HCT116 (cell line): ENCODE measurements around the gene CYP46A1. TPM values are rescaled to one million over a fixed set of nuclear protein-coding genes. Genes with fewer than 3 reads are reported as not detected.

Experiments used
- ATAC-seq: fragments of 200-7000 bp; cut with Tn5 transposase; 2 replicates; pipeline ENCODE4 v1.9.1; 2020; ENCODE audit warnings: mild to moderate bottlenecking, moderate library complexity
- BruUV-seq: library from RNA; stranded (reverse); fragments of 400-500 nt; replicated peaks from 2 replicates; lab custom pipeline; 2021; lab: Mats Ljungman, UMichigan
- CTCF ChIA-PET: fragments of 300-600 bp; sonication (Branson Sonifier 250); formaldehyde crosslinking; loops from one replicate; lab custom pipeline; 2021; ENCODE audit warnings: antibody characterized with exemption; lab: Charles Lee
- POLR2A ChIA-PET: fragments of 300-600, 350-600 bp; sonication (Branson Sonifier 250); formaldehyde crosslinking; loops from one replicate; lab custom pipeline; 2021; ENCODE audit warnings: antibody characterized with exemption; lab: Charles Lee
- RAD21 ChIA-PET, 2 experiments: fragments of 300-600 bp; sonication (Branson Sonifier 250); formaldehyde crosslinking; loops; one replicate each; lab custom pipeline; 2023; ENCODE audit warnings: low total read pairs in 2 of 2; ENCODE audit not compliant: uncharacterized antibody in 2 of 2, unreplicated experiment in 2 of 2, low non-redundant PET in 1 of 2; lab: Charles Lee
- DNase-seq: peaks from one replicate; pipeline ENCODE4 v3.0.0-alpha.2; 2010; ENCODE audit warnings: low read depth, low spot score
- H2AFZ ChIP-seq: fragments of 200-600 bp; shearing (Covaris generic), sonication (generic); 2 replicates; pipeline ENCODE4 v1.6.1; 2017; ENCODE audit warnings: low read depth, mixed run types, mixed read lengths, antibody characterized with exemption, low read length; ENCODE audit not compliant: poor library complexity, severe bottlenecking
- H3K27ac ChIP-seq: 2 replicates; pipeline ENCODE4 v1.5.1; 2012; ENCODE audit warnings: low read depth, low read length
- H3K27me3 ChIP-seq: fragments of 200-600 bp; sonication (generic); 2 replicates; pipeline ENCODE4 v1.6.1; 2016; ENCODE audit warnings: mixed run types, low read length, mixed read lengths; ENCODE audit not compliant: insufficient read depth
- H3K36me3 ChIP-seq, 2 experiments: fragments of 200-500 bp in 1 of 2; fragments of 200-600 bp in 1 of 2; sonication (Bioruptor generic) in 1 of 2; sonication (generic) in 1 of 2; 2 replicates each; pipeline versions ENCODE4 v1.5.1 to v1.6.1; 2014 to 2016; ENCODE audit warnings: low read length in 2 of 2, inconsistent platforms in 1 of 2, mixed read lengths in 1 of 2, mixed run types in 1 of 2; ENCODE audit not compliant: insufficient read depth in 2 of 2, control insufficient read depth in 1 of 2
- H3K4me1 ChIP-seq, 2 experiments: fragments of 200-600 bp in 1 of 2; sonication (generic) in 1 of 2; 2 replicates each; pipeline versions ENCODE4 v1.5.1 to v1.6.1; 2012 to 2017; ENCODE audit warnings: low read length in 2 of 2, inconsistent platforms in 1 of 2, mild to moderate bottlenecking in 1 of 2, mixed read lengths in 1 of 2, mixed run types in 1 of 2, moderate library complexity in 1 of 2; ENCODE audit not compliant: insufficient read depth in 2 of 2, control insufficient read depth in 1 of 2
- H3K4me2 ChIP-seq: fragments of 200-600 bp; sonication (generic); 2 replicates; pipeline ENCODE4 v1.6.1; 2017; ENCODE audit warnings: mixed run types, low read length, mixed read lengths
- H3K4me3 ChIP-seq, 2 experiments: fragments of 200-600 bp in 1 of 2; sonication (generic) in 1 of 2; replicated peaks in 1 of 2; 2 replicates each; pipeline ENCODE4 v1.5.1; 2011 to 2016; ENCODE audit warnings: low read length in 2 of 2, control low read depth in 1 of 2, low read depth in 1 of 2, mild to moderate bottlenecking in 1 of 2, mixed read lengths in 1 of 2, mixed run types in 1 of 2
- H3K79me2 ChIP-seq: fragments of 200-600 bp; sonication (generic); 2 replicates; pipeline ENCODE4 v1.6.1; 2017; ENCODE audit warnings: mild to moderate bottlenecking, mixed run types, low read length, moderate library complexity, mixed read lengths; ENCODE audit not compliant: insufficient read depth
- H3K9ac ChIP-seq: fragments of 200-600 bp; sonication (generic); 2 replicates; pipeline ENCODE4 v1.6.1; 2016; ENCODE audit warnings: low read length, mixed read lengths
- H3K9me2 ChIP-seq: fragments of 200-600 bp; sonication (generic), shearing (Covaris generic); 2 replicates; pipeline ENCODE4 v1.6.1; 2017; ENCODE audit warnings: mixed run types, mild to moderate bottlenecking, moderate library complexity; ENCODE audit not compliant: insufficient read depth
- H3K9me3 ChIP-seq, 2 experiments: fragments of 200-500 bp in 1 of 2; fragments of 200-600 bp in 1 of 2; sonication (Bioruptor generic) in 1 of 2; sonication (generic) in 1 of 2; 2 replicates each; pipeline ENCODE4 v1.6.1; 2014 to 2017; ENCODE audit warnings: low read length in 2 of 2, mixed read lengths in 2 of 2, inconsistent platforms in 1 of 2, low read depth in 1 of 2, mild to moderate bottlenecking in 1 of 2, mixed run types in 1 of 2, moderate library complexity in 1 of 2; ENCODE audit not compliant: control insufficient read depth in 1 of 2, insufficient read depth in 1 of 2
- H4K20me1 ChIP-seq: fragments of 200-600 bp; sonication (generic), shearing (Covaris generic); 2 replicates; pipeline ENCODE4 v1.6.1; 2017; ENCODE audit warnings: mixed run types, mild to moderate bottlenecking, moderate library complexity; ENCODE audit not compliant: insufficient read depth
- CEBPB ChIP-seq: IDR thresholded peaks from 2 replicates; pipeline ENCODE4 v1.6.1; 2012; ENCODE audit warnings: low read depth
- CTCF ChIP-seq, 3 experiments: fragments of 200-600 bp in 1 of 3; sonication (generic) in 1 of 3; IDR thresholded peaks in 2 of 3; conservative IDR thresholded peaks in 1 of 3; 2 replicates each; pipeline ENCODE4 v1.5.1; 2012 to 2017; ENCODE audit warnings: low read depth in 2 of 3, low read length in 2 of 3, antibody characterized with exemption in 1 of 3, borderline replicate concordance in 1 of 3, control low read depth in 1 of 3, mild to moderate bottlenecking in 1 of 3, mixed read lengths in 1 of 3, mixed run types in 1 of 3, moderate library complexity in 1 of 3; ENCODE audit not compliant: insufficient read depth in 1 of 3
- EGR1 ChIP-seq: IDR thresholded peaks from 2 replicates; pipeline ENCODE4 v1.6.1; 2012; ENCODE audit warnings: low read depth
- EZH2phosphoT487 ChIP-seq: fragments of 200-600 bp; IDR thresholded peaks from 2 replicates; pipeline ENCODE4 v1.6.1; 2018; ENCODE audit warnings: antibody characterized with exemption, borderline replicate concordance
- FOSL1 ChIP-seq: IDR thresholded peaks from 2 replicates; pipeline ENCODE4 v1.6.1; 2012; ENCODE audit warnings: low read depth
- JUND ChIP-seq: IDR thresholded peaks from 2 replicates; pipeline ENCODE4 v1.6.1; 2012
- MAX ChIP-seq: IDR thresholded peaks from 2 replicates; pipeline ENCODE4 v1.6.1; 2012
- POLR2A ChIP-seq: IDR thresholded peaks from 2 replicates; pipeline ENCODE4 v1.7.0; 2011; ENCODE audit warnings: borderline replicate concordance; ENCODE audit not compliant: insufficient read depth, insufficient read length; ENCODE audit errors: extremely low read depth
- SP1 ChIP-seq: IDR thresholded peaks from 2 replicates; pipeline ENCODE4 v1.6.1; 2012; ENCODE audit warnings: low read depth
- SRF ChIP-seq: IDR thresholded peaks from 2 replicates; pipeline ENCODE4 v1.6.1; 2012; ENCODE audit warnings: low read depth
- intact Hi-C: fragments of 100-400 bp; cut with micrococcal nuclease; formaldehyde crosslinking; loops from 2 replicates; pipeline ENCODE4 v1.10.0; 2022
- total RNA-seq: library from RNA; stranded (reverse); gene quantifications from one replicate; pipeline ENCODE4 v1.2.1, GENCODE V29; 2021; ENCODE audit not compliant: unreplicated experiment
- TF ChIP-seq, protein P1 (sequence below): IDR thresholded peaks from 2 replicates; pipeline ENCODE4 v1.6.1; 2012; ENCODE audit warnings: low read depth

CYP46A1 gene
- total RNA-seq, 1 experiment from 2014 or later, result 0.76 TPM

GRCh38 chr14:99749142-99749541 is 65.0 kb downstream of the CYP46A1 start:
- Histone ChIP-seq H3K79me2 (no peaks in the 10 kb centered on the region), H3K27me3 (no peaks in the 10 kb centered on the region), H3K9ac (no peak overlapping the region), H3K9me2 (no peaks in the 10 kb centered on the region), H3K36me3 (no peaks in the 10 kb centered on the region), H3K27ac (no peak overlapping the region), H3K4me3 (no peak overlapping the region), H3K4me1 (peaks cover 12 to 26% of the 10 kb centered on the region in 2 experiments), H2AFZ (no peak overlapping the region), H4K20me1 (no peaks in the 10 kb centered on the region), H3K9me3 (no peaks in the 10 kb centered on the region), H3K4me2 (no peak overlapping the region)
- ChIA-PET POLR2A (no interaction called here), CTCF (interaction anchor here (0.7 kb wide), 1 partner anchor 19 kb away, joined by 3 read pairs; no protein-coding TSS in a partner anchor), RAD21 (no interaction called here)
- no TSS peak for BruUV-seq
- intact Hi-C loops, result no loop called here
- DNase-seq, result no peak
- peak; percentile 66 for ATAC-seq
- TF ChIP-seq CTCF (IDR thresholded peaks at IDR 0.05 in 2 of 3, conservative IDR thresholded peaks at IDR 0.05 in 1 of 3; ENCODE audit: borderline replicate concordance in 1 of 3, insufficient read depth in 1 of 3, low read depth in 2 of 3, low read length in 2 of 3) (peak in 2 of 3 experiments; percentile 49 to 50; a peak in 4 of 6 replicates), JUND (no peak)

- no peaks in the 10 kb centered on the region for H3K36me3 ChIP-seq
- peaks cover 12 to 33% of the 10 kb centered on the region in 2 experiments for H3K4me1 ChIP-seq
- ChIA-PET CTCF (interaction anchor here (0.7 kb wide), 1 partner anchor 20 kb away, joined by 3 read pairs; no protein-coding TSS in a partner anchor), RAD21 (no interaction called here), POLR2A (no interaction called here)
- H3K27ac ChIP-seq, result no peak overlapping the region
- no peaks in the 10 kb centered on the region for H3K9me3 ChIP-seq
- H3K4me2 ChIP-seq, result no peak overlapping the region
- no peaks in the 10 kb centered on the region for H3K79me2 ChIP-seq
- H3K4me3 ChIP-seq, result no peak overlapping the region
- no peaks in the 10 kb centered on the region for H3K9me2 ChIP-seq
- no peaks in the 10 kb centered on the region; the same call in 1 of the 2 replicates for H3K27me3 ChIP-seq
- no peak for DNase-seq
- no peak overlapping the region for H2AFZ ChIP-seq
- ATAC-seq, result no peak
- H4K20me1 ChIP-seq, result no peaks in the 10 kb centered on the region
- BruUV-seq, result no TSS peak
- intact Hi-C loops, result no loop called here
- H3K9ac ChIP-seq, result no peak overlapping the region
- TF ChIP-seq CEBPB (no peak), SRF (no peak), EGR1 (no peak), JUND (no peak), EZH2phosphoT487 (no peak), MAX (no peak), POLR2A (no peak), SP1 (no peak), FOSL1 (no peak)
- TF ChIP-seq, protein P1, sequence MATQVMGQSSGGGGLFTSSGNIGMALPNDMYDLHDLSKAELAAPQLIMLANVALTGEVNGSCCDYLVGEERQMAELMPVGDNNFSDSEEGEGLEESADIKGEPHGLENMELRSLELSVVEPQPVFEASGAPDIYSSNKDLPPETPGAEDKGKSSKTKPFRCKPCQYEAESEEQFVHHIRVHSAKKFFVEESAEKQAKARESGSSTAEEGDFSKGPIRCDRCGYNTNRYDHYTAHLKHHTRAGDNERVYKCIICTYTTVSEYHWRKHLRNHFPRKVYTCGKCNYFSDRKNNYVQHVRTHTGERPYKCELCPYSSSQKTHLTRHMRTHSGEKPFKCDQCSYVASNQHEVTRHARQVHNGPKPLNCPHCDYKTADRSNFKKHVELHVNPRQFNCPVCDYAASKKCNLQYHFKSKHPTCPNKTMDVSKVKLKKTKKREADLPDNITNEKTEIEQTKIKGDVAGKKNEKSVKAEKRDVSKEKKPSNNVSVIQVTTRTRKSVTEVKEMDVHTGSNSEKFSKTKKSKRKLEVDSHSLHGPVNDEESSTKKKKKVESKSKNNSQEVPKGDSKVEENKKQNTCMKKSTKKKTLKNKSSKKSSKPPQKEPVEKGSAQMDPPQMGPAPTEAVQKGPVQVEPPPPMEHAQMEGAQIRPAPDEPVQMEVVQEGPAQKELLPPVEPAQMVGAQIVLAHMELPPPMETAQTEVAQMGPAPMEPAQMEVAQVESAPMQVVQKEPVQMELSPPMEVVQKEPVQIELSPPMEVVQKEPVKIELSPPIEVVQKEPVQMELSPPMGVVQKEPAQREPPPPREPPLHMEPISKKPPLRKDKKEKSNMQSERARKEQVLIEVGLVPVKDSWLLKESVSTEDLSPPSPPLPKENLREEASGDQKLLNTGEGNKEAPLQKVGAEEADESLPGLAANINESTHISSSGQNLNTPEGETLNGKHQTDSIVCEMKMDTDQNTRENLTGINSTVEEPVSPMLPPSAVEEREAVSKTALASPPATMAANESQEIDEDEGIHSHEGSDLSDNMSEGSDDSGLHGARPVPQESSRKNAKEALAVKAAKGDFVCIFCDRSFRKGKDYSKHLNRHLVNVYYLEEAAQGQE, result no peak
These were observed 65.9 kb downstream of the CYP46A1 start for GRCh38 chr14:99749763-99750715.
